HCT116 (cell line): ENCODE data around the gene CGB2. TPM values are rescaled to one million over a fixed set of nuclear protein-coding genes. Genes with fewer than 3 reads are reported as not detected.

ENCODE experiments used
- ATAC-seq: fragments of 200-7000 bp; cut with Tn5 transposase; 2 replicates; pipeline ENCODE4 v1.9.1; 2020; ENCODE audit warnings: mild to moderate bottlenecking, moderate library complexity
- BruUV-seq: library from RNA; stranded (reverse); fragments of 400-500 nt; replicated peaks from 2 replicates; lab custom pipeline; 2021; lab: Mats Ljungman, UMichigan
- CTCF ChIA-PET: fragments of 300-600 bp; sonication (Branson Sonifier 250); formaldehyde crosslinking; loops from one replicate; lab custom pipeline; 2021; ENCODE audit warnings: antibody characterized with exemption; lab: Charles Lee
- POLR2A ChIA-PET: fragments of 300-600, 350-600 bp; sonication (Branson Sonifier 250); formaldehyde crosslinking; loops from one replicate; lab custom pipeline; 2021; ENCODE audit warnings: antibody characterized with exemption; lab: Charles Lee
- RAD21 ChIA-PET, 2 experiments: fragments of 300-600 bp; sonication (Branson Sonifier 250); formaldehyde crosslinking; loops; one replicate each; lab custom pipeline; 2023; ENCODE audit warnings: low total read pairs in 2 of 2; ENCODE audit not compliant: uncharacterized antibody in 2 of 2, unreplicated experiment in 2 of 2, low non-redundant PET in 1 of 2; lab: Charles Lee
- DNase-seq: peaks from one replicate; pipeline ENCODE4 v3.0.0-alpha.2; 2010; ENCODE audit warnings: low read depth, low spot score
- H2AFZ ChIP-seq: fragments of 200-600 bp; shearing (Covaris generic), sonication (generic); 2 replicates; pipeline ENCODE4 v1.6.1; 2017; ENCODE audit warnings: low read depth, mixed run types, mixed read lengths, antibody characterized with exemption, low read length; ENCODE audit not compliant: poor library complexity, severe bottlenecking
- H3K27ac ChIP-seq: 2 replicates; pipeline ENCODE4 v1.5.1; 2012; ENCODE audit warnings: low read depth, low read length
- H3K27me3 ChIP-seq: fragments of 200-600 bp; sonication (generic); 2 replicates; pipeline ENCODE4 v1.6.1; 2016; ENCODE audit warnings: mixed run types, low read length, mixed read lengths; ENCODE audit not compliant: insufficient read depth
- H3K36me3 ChIP-seq, 2 experiments: fragments of 200-500 bp in 1 of 2; fragments of 200-600 bp in 1 of 2; sonication (Bioruptor generic) in 1 of 2; sonication (generic) in 1 of 2; 2 replicates each; pipeline versions ENCODE4 v1.5.1 to v1.6.1; 2014 to 2016; ENCODE audit warnings: low read length in 2 of 2, inconsistent platforms in 1 of 2, mixed read lengths in 1 of 2, mixed run types in 1 of 2; ENCODE audit not compliant: insufficient read depth in 2 of 2, control insufficient read depth in 1 of 2
- H3K4me1 ChIP-seq, 2 experiments: fragments of 200-600 bp in 1 of 2; sonication (generic) in 1 of 2; 2 replicates each; pipeline versions ENCODE4 v1.5.1 to v1.6.1; 2012 to 2017; ENCODE audit warnings: low read length in 2 of 2, inconsistent platforms in 1 of 2, mild to moderate bottlenecking in 1 of 2, mixed read lengths in 1 of 2, mixed run types in 1 of 2, moderate library complexity in 1 of 2; ENCODE audit not compliant: insufficient read depth in 2 of 2, control insufficient read depth in 1 of 2
- H3K4me2 ChIP-seq: fragments of 200-600 bp; sonication (generic); 2 replicates; pipeline ENCODE4 v1.6.1; 2017; ENCODE audit warnings: mixed run types, low read length, mixed read lengths
- H3K4me3 ChIP-seq, 2 experiments: fragments of 200-600 bp in 1 of 2; sonication (generic) in 1 of 2; replicated peaks in 1 of 2; 2 replicates each; pipeline ENCODE4 v1.5.1; 2011 to 2016; ENCODE audit warnings: low read length in 2 of 2, control low read depth in 1 of 2, low read depth in 1 of 2, mild to moderate bottlenecking in 1 of 2, mixed read lengths in 1 of 2, mixed run types in 1 of 2
- H3K79me2 ChIP-seq: fragments of 200-600 bp; sonication (generic); 2 replicates; pipeline ENCODE4 v1.6.1; 2017; ENCODE audit warnings: mild to moderate bottlenecking, mixed run types, low read length, moderate library complexity, mixed read lengths; ENCODE audit not compliant: insufficient read depth
- H3K9ac ChIP-seq: fragments of 200-600 bp; sonication (generic); 2 replicates; pipeline ENCODE4 v1.6.1; 2016; ENCODE audit warnings: low read length, mixed read lengths
- H3K9me2 ChIP-seq: fragments of 200-600 bp; sonication (generic), shearing (Covaris generic); 2 replicates; pipeline ENCODE4 v1.6.1; 2017; ENCODE audit warnings: mixed run types, mild to moderate bottlenecking, moderate library complexity; ENCODE audit not compliant: insufficient read depth
- H3K9me3 ChIP-seq, 2 experiments: fragments of 200-500 bp in 1 of 2; fragments of 200-600 bp in 1 of 2; sonication (Bioruptor generic) in 1 of 2; sonication (generic) in 1 of 2; 2 replicates each; pipeline ENCODE4 v1.6.1; 2014 to 2017; ENCODE audit warnings: low read length in 2 of 2, mixed read lengths in 2 of 2, inconsistent platforms in 1 of 2, low read depth in 1 of 2, mild to moderate bottlenecking in 1 of 2, mixed run types in 1 of 2, moderate library complexity in 1 of 2; ENCODE audit not compliant: control insufficient read depth in 1 of 2, insufficient read depth in 1 of 2
- H4K20me1 ChIP-seq: fragments of 200-600 bp; sonication (generic), shearing (Covaris generic); 2 replicates; pipeline ENCODE4 v1.6.1; 2017; ENCODE audit warnings: mixed run types, mild to moderate bottlenecking, moderate library complexity; ENCODE audit not compliant: insufficient read depth
- CBX3 ChIP-seq: IDR thresholded peaks from 2 replicates; pipeline ENCODE4 v1.6.1; 2012; ENCODE audit warnings: low read depth
- CTCF ChIP-seq, 3 experiments: fragments of 200-600 bp in 1 of 3; sonication (generic) in 1 of 3; IDR thresholded peaks in 2 of 3; conservative IDR thresholded peaks in 1 of 3; 2 replicates each; pipeline ENCODE4 v1.5.1; 2012 to 2017; ENCODE audit warnings: low read depth in 2 of 3, low read length in 2 of 3, antibody characterized with exemption in 1 of 3, borderline replicate concordance in 1 of 3, control low read depth in 1 of 3, mild to moderate bottlenecking in 1 of 3, mixed read lengths in 1 of 3, mixed run types in 1 of 3, moderate library complexity in 1 of 3; ENCODE audit not compliant: insufficient read depth in 1 of 3
- EGR1 ChIP-seq: IDR thresholded peaks from 2 replicates; pipeline ENCODE4 v1.6.1; 2012; ENCODE audit warnings: low read depth
- ELF1 ChIP-seq: IDR thresholded peaks from 2 replicates; pipeline ENCODE4 v1.6.1; 2012; ENCODE audit warnings: low read depth, borderline replicate concordance
- FOSL1 ChIP-seq: IDR thresholded peaks from 2 replicates; pipeline ENCODE4 v1.6.1; 2012; ENCODE audit warnings: low read depth
- JUND ChIP-seq: IDR thresholded peaks from 2 replicates; pipeline ENCODE4 v1.6.1; 2012
- MAX ChIP-seq: IDR thresholded peaks from 2 replicates; pipeline ENCODE4 v1.6.1; 2012
- POLR2A ChIP-seq: IDR thresholded peaks from 2 replicates; pipeline ENCODE4 v1.7.0; 2011; ENCODE audit warnings: borderline replicate concordance; ENCODE audit not compliant: insufficient read depth, insufficient read length; ENCODE audit errors: extremely low read depth
- POLR2AphosphoS5 ChIP-seq: IDR thresholded peaks from 2 replicates; pipeline ENCODE4 v1.6.1; 2011; ENCODE audit warnings: mild to moderate bottlenecking, low read depth, low read length, moderate library complexity
- REST ChIP-seq: IDR thresholded peaks from 2 replicates; pipeline ENCODE4 v1.6.1; 2012; ENCODE audit warnings: low read depth
- SIN3A ChIP-seq: IDR thresholded peaks from 2 replicates; pipeline ENCODE4 v1.6.1; 2012; ENCODE audit warnings: low read depth
- SP1 ChIP-seq: IDR thresholded peaks from 2 replicates; pipeline ENCODE4 v1.6.1; 2012; ENCODE audit warnings: low read depth
- SRF ChIP-seq: IDR thresholded peaks from 2 replicates; pipeline ENCODE4 v1.6.1; 2012; ENCODE audit warnings: low read depth
- YY1 ChIP-seq: IDR thresholded peaks from 2 replicates; pipeline ENCODE4 v1.6.1; 2011; ENCODE audit warnings: low read length, low read depth, moderate library complexity, mild to moderate bottlenecking; ENCODE audit not compliant: insufficient replicate concordance; ENCODE audit errors: extremely low read depth
- ZBTB33 ChIP-seq: IDR thresholded peaks from 2 replicates; pipeline ENCODE4 v1.6.1; 2011; ENCODE audit warnings: mild to moderate bottlenecking, low read length, moderate library complexity; ENCODE audit not compliant: insufficient replicate concordance; ENCODE audit errors: extremely low read depth
- intact Hi-C: fragments of 100-400 bp; cut with micrococcal nuclease; formaldehyde crosslinking; loops from 2 replicates; pipeline ENCODE4 v1.10.0; 2022
- total RNA-seq: library from RNA; stranded (reverse); gene quantifications from one replicate; pipeline ENCODE4 v1.2.1, GENCODE V29; 2021; ENCODE audit not compliant: unreplicated experiment

The CGB2 gene
- total RNA-seq, 1 experiment from 2014 or later: 5.0 TPM

- no peak for TF ChIP-seq SRF
Observed at GRCh38 chr19:49017041-49017665, 14.5 kb upstream of the CGB2 start, which contains the start of gene LHB (continued).

- Histone ChIP-seq H3K27me3 (no peaks in the 10 kb centered on the region), H3K4me3 (peak overlapping the region; percentile 53 to 60), H2AFZ (no peak overlapping the region), H3K79me2 (no peaks in the 10 kb centered on the region), H4K20me1 (no peaks in the 10 kb centered on the region), H3K4me1 (peaks cover 31 to 55% of the 10 kb centered on the region in 2 experiments), H3K4me2 (peak overlapping the region; percentile 95), H3K36me3 (peaks cover 6 to 11% of the 10 kb centered on the region in 2 experiments; a peak in 2 of 4 replicates), H3K9ac (peak overlapping the region; percentile 77), H3K9me3 (no peaks in the 10 kb centered on the region), H3K9me2 (no peaks in the 10 kb centered on the region), H3K27ac (peak overlapping the region; percentile 95)
- BruUV-seq: no TSS peak
- POLR2A ChIA-PET: interaction anchor here (0.6 to 2.3 kb wide), 3 partner anchors 24 to 38 kb away, joined by 3 to 9 read pairs (median 7); partner anchors contain the start of genes GYS1 and RUVBL2
- DNase-seq (peak; percentile 60), ATAC-seq (peak; percentile 73)
- TF ChIP-seq JUND (0 out of 2 replicates have a peak, but pooled peaks have one; percentile 37), EGR1 (peak; percentile 80), ZBTB33 (peak; percentile 24), YY1 (peak; percentile 5), POLR2AphosphoS5 (peak; percentile 75), REST (no peak), POLR2A (peak; percentile 36), CBX3 (no peak), MAX (peak; percentile 55), SP1 (no peak; the same call in 1 of the 2 replicates), ELF1 (no peak; the same call in 1 of the 2 replicates), CTCF (IDR thresholded peaks at IDR 0.05 in 2 of 3, conservative IDR thresholded peaks at IDR 0.05 in 1 of 3; ENCODE audit: borderline replicate concordance in 1 of 3, insufficient read depth in 1 of 3, low read depth in 2 of 3, low read length in 2 of 3) (peak in 2 of 3 experiments; percentile 47 to 53; a peak in 4 of 6 replicates), FOSL1 (no peak), SIN3A (peak; percentile 66; the same call in 1 of the 2 replicates)
- RAD21 ChIA-PET: no interaction called here
- CTCF ChIA-PET: interaction anchor here (0.8 to 4.3 kb wide), 6 partner anchors 14 to 222 kb away, joined by 3 to 44 read pairs (median 6); partner anchors contain the start of genes GYS1 and RUVBL2
- intact Hi-C loops: no loop called here
Observed at GRCh38 chr19:49017666-49018351, 13.9 kb upstream of the CGB2 start.
